ENCODE measurements around the gene RREB1.

DNA sequence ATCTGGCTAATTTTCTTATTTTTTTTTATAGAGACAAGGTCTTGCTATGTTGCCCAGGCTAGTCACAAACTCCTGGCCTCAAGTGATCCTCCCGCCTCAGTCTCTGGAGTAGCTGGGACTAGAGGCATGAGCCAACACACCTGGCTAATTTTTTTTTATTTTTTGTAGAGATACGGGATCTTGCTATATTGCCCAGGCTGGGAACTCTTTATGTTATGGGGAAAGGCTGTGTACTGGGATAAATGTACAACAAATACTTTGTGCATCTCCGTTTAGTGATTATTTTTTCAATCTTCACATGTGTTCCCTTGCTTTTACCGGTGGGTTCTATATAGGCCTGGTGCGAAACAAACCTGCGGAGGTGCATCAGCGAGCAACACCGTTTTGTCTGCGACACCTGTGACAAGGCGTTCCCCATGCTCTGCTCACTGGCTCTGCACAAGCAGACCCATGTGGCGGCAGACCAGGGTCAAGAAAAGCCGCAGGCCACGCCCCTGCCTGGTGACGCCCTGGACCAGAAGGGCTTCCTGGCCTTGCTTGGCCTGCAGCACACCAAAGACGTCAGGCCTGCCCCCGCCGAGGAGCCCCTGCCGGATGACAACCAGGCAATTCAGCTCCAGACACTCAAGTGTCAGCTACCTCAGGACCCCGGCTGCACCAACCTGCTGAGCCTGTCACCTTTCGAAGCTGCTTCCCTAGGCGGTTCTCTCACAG lies 121.1 kb downstream of the RREB1 start:
- TF ChIP-seq, protein P1, sequence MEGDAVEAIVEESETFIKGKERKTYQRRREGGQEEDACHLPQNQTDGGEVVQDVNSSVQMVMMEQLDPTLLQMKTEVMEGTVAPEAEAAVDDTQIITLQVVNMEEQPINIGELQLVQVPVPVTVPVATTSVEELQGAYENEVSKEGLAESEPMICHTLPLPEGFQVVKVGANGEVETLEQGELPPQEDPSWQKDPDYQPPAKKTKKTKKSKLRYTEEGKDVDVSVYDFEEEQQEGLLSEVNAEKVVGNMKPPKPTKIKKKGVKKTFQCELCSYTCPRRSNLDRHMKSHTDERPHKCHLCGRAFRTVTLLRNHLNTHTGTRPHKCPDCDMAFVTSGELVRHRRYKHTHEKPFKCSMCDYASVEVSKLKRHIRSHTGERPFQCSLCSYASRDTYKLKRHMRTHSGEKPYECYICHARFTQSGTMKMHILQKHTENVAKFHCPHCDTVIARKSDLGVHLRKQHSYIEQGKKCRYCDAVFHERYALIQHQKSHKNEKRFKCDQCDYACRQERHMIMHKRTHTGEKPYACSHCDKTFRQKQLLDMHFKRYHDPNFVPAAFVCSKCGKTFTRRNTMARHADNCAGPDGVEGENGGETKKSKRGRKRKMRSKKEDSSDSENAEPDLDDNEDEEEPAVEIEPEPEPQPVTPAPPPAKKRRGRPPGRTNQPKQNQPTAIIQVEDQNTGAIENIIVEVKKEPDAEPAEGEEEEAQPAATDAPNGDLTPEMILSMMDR (IDR thresholded peaks at IDR 0.05): no peak
- no peak for TF ChIP-seq POLR2AphosphoS5 (IDR thresholded peaks at IDR 0.05; ENCODE audit: insufficient read depth in 1 of 2, low read depth in 1 of 2)
- TF ChIP-seq POLR2A (IDR thresholded peaks at IDR 0.05): no peak

Measured in vagina (tissue), 2 donors.